ENCODE data around the gene KPTN.

Gene KPTN

DNA sequence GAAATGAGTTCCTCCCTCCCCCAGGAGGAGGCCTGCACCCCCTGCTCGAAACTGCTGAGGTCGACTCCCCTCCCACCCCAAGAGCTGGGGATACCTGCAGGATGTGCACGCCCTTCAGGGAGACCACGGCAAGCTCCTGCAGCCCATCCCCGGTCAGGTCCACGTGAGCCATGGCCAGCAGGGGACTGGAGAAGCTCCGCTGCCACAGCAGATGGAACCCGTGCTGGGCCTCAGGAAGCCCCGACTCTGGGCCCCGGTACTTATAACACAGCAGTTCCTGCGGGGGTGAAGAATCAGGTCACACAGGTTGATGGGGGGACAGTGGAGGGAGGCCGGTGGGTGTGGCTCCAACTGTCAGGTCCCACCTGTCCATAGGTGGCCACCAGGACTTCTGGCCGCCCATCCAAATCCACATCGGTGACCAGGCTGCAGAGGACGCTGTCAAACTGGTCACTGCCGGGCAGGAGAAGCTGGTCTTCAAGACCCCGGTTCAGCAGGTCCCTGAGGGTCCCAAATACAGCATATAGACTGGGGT lies 7.5 kb downstream of the KPTN start:
- DNase-seq, result no peak
- in situ Hi-C loops (cut with HindIII; ENCODE audit: low pct_ligation_motif_present, low pct_unique_long_range_greater_than_20kb, low sequenced_read_pairs), result no loop called here

DNA sequence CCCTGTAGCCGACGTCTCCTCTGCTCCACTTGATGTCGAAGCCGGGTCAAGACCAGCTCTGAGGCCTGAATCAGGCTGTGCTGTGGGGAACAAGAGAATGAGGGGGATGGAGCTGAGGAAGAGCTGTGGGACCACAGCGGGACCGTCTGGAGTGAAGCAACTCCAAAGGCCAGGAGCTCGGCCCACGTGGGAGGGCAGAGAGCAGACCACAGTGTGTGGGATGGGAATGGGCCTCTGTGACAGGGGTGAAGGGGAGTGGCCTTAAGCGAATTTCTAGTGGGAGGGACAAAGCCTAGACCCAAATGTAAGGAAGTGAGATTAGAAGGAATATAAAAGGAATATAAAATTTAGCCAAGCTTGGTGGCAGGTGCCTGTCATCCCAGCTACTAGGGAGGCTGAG lies 8.6 kb downstream of the KPTN start:
- in situ Hi-C loops (cut with HindIII; ENCODE audit: low pct_ligation_motif_present, low pct_unique_long_range_greater_than_20kb, low sequenced_read_pairs), result no loop called here
- DNase-seq, result no peak

- DNase-seq, result no peak
- in situ Hi-C loops (cut with HindIII; ENCODE audit: low pct_ligation_motif_present, low pct_unique_long_range_greater_than_20kb, low sequenced_read_pairs), result no loop called here
Observed at GRCh38 chr19:47473336-47473735, 10.7 kb downstream of the KPTN start.

GRCh38 chr19:47471733-47472457 lies 12.1 kb downstream of the KPTN start, which contains the start of gene SLC8A2:
Gene SLC8A2 (minus strand): TSS chr19:47471893. CDS start chr19:47466403, 5,490 bp downstream.
- DNase-seq, result peak; percentile 74
- in situ Hi-C loops (cut with HindIII; ENCODE audit: low pct_ligation_motif_present, low pct_unique_long_range_greater_than_20kb, low sequenced_read_pairs), result no loop called here

DNA sequence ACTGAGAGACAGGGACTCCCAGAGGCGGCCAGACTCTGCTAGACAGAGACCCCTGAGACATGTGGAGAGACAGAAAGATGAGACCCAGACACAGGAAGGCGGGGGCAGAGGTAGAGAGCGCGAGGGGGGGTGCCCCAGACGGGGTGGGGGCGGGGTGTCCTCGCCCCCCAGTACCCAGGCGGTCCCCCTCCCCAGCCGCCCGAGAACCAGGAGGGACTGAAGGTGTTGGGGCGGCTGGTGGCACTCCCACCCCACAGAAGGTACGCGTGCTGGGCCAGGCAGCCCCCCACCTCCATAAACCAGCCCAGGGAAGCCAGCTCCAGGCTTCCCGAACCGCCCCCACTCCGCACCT lies 12.7 kb downstream of the KPTN start:
- in situ Hi-C loops (cut with HindIII; ENCODE audit: low pct_ligation_motif_present, low pct_unique_long_range_greater_than_20kb, low sequenced_read_pairs), result no loop called here
- DNase-seq, result no peak

- in situ Hi-C loops (cut with HindIII; ENCODE audit: low pct_ligation_motif_present, low pct_unique_long_range_greater_than_20kb, low sequenced_read_pairs), result no loop called here
- no peak for DNase-seq
Observed at GRCh38 chr19:47470447-47471195, 13.4 kb downstream of the KPTN start.

DNA sequence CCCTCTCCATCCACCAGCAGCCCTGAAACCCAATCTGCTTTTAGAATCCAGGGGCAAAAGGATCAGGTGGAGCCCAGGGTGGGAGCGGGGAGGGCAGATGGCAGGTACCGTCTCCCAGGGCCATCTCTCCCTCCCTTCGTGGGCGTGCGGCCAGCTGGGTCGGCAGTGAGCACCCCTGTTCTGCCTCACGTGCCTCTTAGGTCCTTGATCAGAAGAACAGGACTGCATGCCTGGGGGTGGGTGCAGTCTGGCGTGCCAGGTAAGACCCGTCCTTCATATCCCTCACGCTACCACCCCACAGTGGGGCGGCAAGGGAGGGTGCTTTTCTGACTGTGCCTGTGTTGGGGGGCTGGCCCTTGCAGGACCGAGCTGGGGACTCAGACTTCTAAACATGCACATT lies 14.3 kb downstream of the KPTN start:
- in situ Hi-C loops (cut with HindIII; ENCODE audit: low pct_ligation_motif_present, low pct_unique_long_range_greater_than_20kb, low sequenced_read_pairs), result no loop called here
- DNase-seq, result no peak

- in situ Hi-C loops (cut with HindIII; ENCODE audit: low pct_ligation_motif_present, low pct_unique_long_range_greater_than_20kb, low sequenced_read_pairs), result no loop called here
- DNase-seq, result no peak
Observed at GRCh38 chr19:47469363-47469700, 14.7 kb downstream of the KPTN start.

DNA sequence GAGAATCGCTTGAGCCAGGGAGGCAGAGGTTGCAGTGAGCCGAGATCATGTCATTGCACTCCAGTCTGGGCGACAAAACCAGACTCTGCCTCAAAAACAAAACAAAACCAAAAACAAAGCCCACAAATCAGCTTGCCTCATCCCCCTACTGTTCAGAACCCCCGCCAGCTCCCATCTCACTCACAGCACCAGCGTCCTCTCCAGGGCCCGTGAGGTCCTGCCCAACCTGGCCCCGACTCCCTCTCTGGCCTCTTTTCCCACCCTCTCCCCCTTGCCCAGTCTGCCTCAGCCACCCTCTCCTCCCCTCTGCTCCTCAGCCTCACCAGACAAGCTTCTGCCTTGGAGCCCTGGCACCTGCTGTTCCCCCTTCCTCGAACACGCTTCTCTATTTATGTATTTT lies 16.1 kb downstream of the KPTN start:
- in situ Hi-C loops (cut with HindIII; ENCODE audit: low pct_ligation_motif_present, low pct_unique_long_range_greater_than_20kb, low sequenced_read_pairs), result no loop called here
- DNase-seq, result no peak

- in situ Hi-C loops (cut with HindIII; ENCODE audit: low pct_ligation_motif_present, low pct_unique_long_range_greater_than_20kb, low sequenced_read_pairs), result no loop called here
- no peak for DNase-seq
Observed at GRCh38 chr19:47465957-47466356, 18.1 kb downstream of the KPTN start.

GRCh38 chr19:47464675-47465419 lies 19.2 kb downstream of the KPTN start:
- in situ Hi-C loops (cut with HindIII; ENCODE audit: low pct_ligation_motif_present, low pct_unique_long_range_greater_than_20kb, low sequenced_read_pairs), result no loop called here
- DNase-seq, result no peak

DNA sequence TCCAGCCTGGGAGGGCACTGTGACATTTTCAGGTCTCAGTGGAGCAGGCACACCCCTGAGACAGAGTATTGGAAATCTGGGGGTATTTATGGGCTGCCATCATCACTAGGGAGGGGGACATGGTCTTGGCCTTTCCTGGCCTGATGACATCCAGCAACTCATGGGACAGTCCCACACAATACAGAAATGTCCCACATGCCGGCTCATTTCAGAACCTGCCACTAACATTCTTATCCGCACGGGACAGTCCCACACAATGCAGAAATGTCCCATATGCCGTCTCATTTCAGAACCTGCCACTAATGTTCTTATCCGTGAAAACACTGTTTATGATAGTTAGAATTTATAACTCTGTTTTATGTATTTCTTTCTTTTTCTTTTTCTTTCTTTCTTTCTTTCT lies 22.1 kb downstream of the KPTN start:
- in situ Hi-C loops (cut with HindIII; ENCODE audit: low pct_ligation_motif_present, low pct_unique_long_range_greater_than_20kb, low sequenced_read_pairs), result no loop called here
- no peak for DNase-seq

GRCh38 chr19:47459477-47459876 lies 24.5 kb downstream of the KPTN start:
- no peak for DNase-seq
- in situ Hi-C loops (cut with HindIII; ENCODE audit: low pct_ligation_motif_present, low pct_unique_long_range_greater_than_20kb, low sequenced_read_pairs), result no loop called here

DNA sequence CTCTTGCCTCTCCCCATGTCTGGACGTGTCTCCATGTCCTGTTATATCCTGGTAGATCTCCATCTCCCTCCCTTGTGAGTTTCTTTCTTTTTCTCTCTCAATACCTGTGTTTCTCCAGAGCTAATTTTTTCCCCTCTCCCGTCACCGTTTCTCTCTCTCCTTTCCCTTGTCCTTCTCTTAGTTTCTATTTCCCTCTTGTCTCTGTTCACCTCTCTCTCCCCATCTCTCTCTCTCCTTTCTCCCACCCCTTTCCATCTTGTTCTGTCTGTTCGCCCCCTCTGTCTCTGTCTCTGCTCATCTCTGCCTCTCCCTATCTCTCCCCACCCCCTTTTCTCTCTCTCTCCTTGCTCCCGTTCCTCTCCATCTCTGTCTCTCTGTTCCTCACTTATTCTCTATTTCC lies 25.3 kb downstream of the KPTN start:
- DNase-seq, result no peak
- in situ Hi-C loops (cut with HindIII; ENCODE audit: low pct_ligation_motif_present, low pct_unique_long_range_greater_than_20kb, low sequenced_read_pairs), result no loop called here

GRCh38 chr19:47456721-47457474 lies 27.1 kb downstream of the KPTN start:
- DNase-seq, result no peak
- in situ Hi-C loops (cut with HindIII; ENCODE audit: low pct_ligation_motif_present, low pct_unique_long_range_greater_than_20kb, low sequenced_read_pairs), result no loop called here

GRCh38 chr19:47450478-47450877 lies 33.5 kb downstream of the KPTN start:
- in situ Hi-C loops (cut with HindIII; ENCODE audit: low pct_ligation_motif_present, low pct_unique_long_range_greater_than_20kb, low sequenced_read_pairs), result no loop called here
- DNase-seq, result no peak

- no peak for DNase-seq
- in situ Hi-C loops (cut with HindIII; ENCODE audit: low pct_ligation_motif_present, low pct_unique_long_range_greater_than_20kb, low sequenced_read_pairs), result no loop called here
Observed at GRCh38 chr19:47448360-47448727, 35.7 kb downstream of the KPTN start.

- DNase-seq, result peak; percentile 5
- in situ Hi-C loops (cut with HindIII; ENCODE audit: low pct_ligation_motif_present, low pct_unique_long_range_greater_than_20kb, low sequenced_read_pairs), result no loop called here
Observed at GRCh38 chr19:47447470-47448359, 36.3 kb downstream of the KPTN start.

All from ACHN (cell line).